Suppressor macrophage (primary cell): ENCODE measurements around the gene SOX1.

Experiments used
- DNase-seq, 4 experiments: peaks; one replicate each; pipeline ENCODE4 v3.0.0-alpha.2; 2020 to 2022
- total RNA-seq, 17 experiments: gene quantifications; one replicate each; lab custom pipeline; 2026; ENCODE audit warnings: mixed read lengths in 6 of 17, inconsistent platforms in 3 of 17; lab: John Stamatoyannopoulos, UW

The SOX1 gene
- 0 to 1.4 (median 0) reads per million in 17 experiments for total RNA-seq

DNA sequence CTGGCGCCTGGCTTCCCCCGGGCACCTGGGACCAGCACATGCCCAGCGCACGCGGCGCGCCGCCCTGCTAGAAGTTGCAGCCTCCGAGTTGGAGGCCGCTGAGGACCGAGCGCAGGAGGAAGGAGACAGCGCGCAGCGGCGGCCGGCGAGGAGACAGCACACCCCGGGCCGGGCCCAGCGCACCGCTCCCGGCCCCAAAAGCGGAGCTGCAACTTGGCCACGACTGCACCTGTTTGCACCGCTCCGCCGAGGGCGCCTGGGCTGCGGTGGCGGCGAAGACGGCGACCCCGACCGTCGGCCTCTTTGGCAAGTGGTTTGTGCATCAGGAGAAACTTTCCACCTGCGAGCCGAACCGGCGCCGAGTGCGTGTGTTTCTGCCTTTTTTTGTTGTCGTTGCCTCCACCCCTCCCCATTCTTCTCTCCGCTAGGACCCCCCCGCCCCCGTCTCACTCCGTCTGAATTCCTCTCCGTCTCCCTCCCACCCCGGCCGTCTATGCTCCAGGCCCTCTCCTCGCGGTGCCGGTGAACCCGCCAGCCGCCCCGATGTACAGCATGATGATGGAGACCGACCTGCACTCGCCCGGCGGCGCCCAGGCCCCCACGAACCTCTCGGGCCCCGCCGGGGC is at the start of gene SOX1:
TSS of gene SOX1 (plus strand) at position 34 of the 626 bp plus-strand sequence. CDS start at position 544, 510 bp downstream.
- no peak for DNase-seq

DNA sequence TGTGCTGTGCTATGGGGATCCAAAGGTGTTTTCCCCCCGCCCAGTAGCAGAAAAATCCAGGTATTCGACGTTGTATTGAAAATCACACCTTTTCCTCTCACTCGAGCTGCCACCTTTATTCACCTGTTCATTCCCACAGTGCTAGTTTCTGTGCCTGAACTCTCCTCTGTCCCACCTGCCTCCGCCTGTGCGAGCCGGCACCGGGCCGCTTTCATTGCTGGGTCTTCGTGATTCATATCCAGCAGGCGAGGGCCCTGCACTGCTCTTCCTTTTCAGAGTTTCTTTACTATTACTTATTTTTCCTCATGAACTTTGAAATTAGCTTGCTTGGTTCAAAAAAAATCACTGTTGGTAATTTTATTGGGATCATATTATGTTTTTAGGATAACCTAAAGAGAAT is 42.4 kb upstream of the SOX1 start:
- DNase-seq, result no peak

DNA sequence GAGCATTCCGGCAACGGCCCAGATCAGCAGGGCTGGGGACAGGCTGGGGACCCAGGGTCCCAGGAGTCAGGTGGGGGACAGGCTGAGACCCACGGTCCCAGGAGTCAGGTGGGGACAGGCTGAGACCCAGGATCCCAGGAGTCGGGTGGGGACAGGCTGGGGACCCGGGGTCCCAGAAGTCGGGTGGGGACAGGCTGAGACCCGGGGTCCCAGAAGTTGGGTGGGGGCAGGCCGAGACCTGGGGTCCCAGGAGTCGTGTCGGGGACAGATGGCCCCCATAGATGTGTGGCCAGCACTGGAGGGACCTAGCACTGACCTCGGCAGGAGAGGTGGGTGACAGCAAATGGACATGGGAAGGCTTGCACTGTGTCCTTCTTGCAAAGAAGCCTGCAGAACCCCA is 39.7 kb upstream of the SOX1 start:
- no peak for DNase-seq

DNA sequence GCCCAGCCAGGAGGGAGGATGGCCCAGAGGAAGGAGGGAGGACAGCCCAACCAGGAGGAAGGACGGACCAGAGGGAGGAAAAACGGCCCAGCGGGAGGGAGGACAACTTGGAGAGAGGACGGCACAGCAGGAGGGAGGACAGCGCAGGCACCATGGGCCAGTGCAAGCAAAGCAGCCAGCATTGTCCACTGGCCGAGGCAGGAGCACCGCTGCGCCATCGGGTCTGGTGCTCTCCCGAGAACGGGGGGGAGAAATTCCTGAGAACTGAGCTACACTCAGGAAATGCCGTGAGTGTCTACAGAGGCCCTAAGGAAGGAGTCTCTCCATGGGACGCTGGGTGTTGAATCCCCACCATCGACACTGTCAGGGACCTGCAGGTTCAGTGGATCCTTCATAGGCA is 38.5 kb upstream of the SOX1 start:
- DNase-seq, result no peak

DNA sequence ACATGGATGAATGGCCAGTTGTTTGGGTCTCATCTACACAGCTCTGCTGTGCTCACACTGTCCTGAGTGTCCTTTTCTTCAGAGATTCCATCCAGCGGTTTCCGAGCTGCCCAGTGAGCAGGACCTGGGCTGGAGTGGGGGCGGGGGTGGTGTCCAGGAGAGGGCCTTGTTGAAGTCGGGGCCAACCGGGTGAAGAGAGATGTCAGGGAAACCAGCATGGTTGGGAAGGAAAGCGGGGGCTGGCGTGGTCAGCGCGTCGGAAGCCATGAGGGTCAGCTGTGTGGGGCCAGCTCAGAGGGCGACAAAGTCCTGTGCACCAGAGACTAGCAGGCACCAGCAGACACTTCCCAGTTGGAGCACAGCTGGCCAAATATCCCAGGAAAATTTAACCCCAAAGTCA is 37.8 kb upstream of the SOX1 start:
- no peak for DNase-seq

DNA sequence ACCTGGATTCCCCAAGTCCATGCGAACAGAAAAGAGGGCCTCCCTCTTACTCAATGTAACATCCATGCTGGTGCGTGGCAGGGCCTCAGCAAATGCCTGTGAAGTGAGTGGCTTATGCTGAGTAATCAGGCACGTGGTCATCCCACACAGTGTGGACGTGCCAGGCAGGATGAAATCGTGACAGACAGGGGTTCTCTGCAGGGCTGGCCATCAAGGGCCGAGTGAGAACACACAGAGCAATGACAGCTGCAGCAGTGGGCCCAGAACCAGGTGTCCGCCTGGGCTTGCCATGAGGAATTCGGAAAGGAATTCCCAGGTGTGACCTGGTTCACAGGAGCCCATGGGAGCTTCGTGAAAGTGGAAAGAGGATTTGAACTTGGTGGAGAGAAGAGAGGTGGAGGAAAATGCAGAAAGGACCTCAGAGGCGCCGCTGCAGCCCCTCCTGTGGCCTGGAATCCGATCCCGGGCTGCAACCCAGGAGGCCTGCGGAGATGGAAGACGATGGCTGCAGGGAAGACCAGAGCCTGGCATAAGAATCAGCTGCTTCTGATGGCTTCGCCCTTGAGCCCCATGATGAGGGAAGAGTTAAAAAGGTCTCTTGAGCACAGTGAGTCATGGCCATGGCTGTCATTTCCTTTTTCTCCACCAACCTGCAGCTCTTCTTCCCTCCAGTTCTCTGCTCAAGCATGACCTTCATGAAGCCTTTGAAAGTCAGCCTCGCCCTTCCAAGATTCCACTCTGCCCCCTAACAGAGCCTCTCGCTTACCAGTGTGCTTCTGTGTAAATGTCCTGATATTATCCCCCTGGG is 34.6 kb upstream of the SOX1 start:
- no peak for DNase-seq

DNA sequence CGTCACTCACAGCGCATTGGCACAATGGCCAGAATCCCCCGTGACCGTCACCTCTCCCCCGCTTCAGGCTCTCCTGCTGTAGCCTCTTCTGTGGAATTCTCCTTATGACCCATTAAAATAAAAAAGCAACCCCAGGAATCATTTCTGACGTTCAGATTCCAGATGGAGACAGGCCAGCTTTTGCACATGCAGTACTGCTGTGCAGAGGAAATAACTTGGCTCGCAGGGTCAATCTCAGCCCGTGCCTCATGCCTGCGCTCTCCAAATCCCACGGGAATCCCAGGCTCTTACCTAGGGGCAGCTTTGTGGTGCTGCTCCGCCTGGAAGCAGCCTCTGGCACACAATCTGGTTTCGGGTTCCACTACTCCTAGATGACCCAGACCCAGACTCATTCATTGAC is 32.7 kb upstream of the SOX1 start:
- no peak for DNase-seq

DNA sequence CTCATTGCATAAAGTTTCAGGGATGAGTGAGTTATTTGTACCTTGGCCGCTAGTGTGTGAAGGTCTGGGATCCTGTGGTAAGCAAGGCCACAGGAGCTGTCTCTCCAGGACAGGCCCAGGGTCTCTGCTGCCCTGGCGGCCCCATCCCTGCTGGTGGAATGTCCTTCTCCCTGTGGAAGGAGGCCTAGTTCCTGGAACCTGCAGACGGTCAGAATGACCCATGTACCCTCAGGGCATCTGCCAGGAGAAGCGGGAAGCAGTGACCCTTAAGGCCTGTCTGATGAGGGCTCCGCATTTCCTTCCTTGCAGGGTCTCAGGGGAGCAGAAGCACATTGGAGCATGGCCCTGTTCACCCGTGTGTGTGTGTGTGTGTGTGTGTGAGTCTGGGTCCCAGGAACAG is 32.1 kb upstream of the SOX1 start:
- DNase-seq, result no peak

DNA sequence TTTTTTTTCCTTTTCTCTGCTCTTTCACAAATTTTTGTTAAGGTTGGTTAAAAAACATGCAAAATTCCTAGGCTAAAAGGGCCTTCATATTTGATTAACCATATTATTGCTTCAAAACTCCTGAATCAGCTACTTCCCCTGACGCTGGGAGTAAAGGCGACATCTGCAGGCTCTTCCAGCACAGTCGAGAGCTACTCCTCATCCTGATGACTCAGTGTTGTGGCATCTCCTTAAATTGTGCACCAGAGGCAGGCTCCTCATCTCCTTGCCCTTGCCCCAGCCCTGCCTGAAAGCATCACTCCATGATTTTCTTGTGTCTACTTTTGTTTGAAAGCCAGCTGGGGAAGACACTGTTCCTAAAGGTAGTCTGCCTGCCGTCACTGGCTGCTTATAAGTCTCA is 24.5 kb upstream of the SOX1 start:
- no peak for DNase-seq

DNA sequence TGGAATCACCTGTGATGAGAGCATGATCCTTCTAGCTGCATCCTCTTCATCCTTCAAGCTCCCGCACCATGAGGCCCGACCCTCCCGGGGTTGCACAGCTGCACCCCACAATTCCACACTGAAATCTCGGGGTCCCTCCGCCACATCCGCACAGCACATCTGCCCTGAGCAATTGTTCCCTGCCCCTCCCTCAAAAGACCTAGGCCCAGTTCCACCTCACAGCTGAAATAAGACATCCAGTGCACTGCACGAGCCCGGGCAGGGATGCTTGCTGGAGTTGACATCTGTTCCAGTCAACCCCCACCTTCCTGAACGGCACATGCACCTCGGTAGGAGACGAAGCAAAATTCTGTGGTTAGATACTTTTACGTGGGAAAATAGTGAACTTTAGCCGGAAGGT is 14.7 kb upstream of the SOX1 start:
- no peak for DNase-seq

DNA sequence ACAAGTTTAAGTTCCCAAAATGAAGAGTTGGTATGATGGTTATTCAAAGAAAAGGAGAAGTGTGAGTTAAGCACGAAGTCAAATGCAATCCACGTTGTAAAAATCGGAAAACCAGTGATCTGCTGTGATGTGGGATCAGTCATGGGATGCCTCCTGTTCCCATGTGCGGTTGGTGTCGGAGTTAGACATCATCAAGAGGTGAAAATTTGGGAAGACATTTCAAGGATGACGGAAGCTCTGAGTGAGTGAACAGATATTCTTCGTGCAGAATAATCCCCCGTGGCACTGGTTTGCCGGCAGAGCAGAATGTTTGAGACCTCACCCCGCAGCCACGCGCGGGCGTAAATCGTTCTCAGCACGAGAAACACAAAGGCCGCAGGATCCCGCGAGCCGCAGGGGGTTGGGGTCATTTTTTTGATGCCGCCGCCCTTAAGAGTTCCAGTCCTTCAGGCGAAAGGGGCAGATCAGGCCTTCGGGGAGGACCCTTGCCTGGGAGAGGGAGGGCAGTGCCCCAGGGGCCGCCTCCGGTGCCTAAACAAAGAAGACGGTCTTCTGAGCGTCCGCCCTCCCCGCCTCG is 13.7 kb upstream of the SOX1 start:
- DNase-seq, result no peak

DNA sequence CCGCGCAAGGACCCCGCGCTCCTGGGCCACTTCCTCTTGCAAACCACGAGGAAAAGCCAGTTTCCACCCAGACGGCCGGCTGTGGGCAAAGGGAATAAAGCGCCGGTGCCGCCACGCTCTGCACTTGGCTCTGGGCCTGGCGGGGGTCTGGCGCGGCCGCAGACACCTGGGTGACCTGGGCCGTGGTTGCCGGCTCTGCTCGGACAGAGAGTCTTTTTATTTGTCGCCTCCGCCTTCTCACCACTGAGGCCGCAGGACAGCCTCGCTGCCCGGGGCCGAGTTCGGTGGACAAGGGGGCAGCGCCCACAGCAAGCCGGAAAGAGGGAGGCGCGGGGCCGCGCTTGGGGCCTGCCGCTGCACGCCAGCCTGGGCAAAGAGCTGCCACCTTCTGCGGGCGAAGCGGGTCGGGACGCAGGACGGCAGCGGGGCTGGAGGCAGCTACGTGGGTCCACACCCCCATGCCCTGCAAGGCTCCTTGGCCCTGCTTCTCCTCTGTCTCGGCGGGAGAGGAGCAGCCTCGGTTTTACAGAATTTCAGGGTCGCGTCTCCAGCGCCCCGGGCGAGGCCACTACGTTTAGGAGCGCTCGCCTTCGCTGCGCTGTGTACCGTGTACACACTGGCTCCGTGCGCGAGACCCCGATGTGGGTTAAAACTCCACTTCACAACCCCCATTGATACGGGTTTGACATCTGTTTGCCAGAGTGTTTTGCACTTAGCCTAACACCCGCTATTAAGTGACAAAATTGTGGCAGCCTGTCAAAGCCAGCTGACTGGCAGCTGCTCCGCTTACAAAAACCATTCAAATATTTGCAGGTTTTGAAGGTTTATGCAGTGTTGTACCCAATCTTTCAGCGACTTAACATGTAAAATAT is 13.0 kb upstream of the SOX1 start:
- DNase-seq, result no peak

DNA sequence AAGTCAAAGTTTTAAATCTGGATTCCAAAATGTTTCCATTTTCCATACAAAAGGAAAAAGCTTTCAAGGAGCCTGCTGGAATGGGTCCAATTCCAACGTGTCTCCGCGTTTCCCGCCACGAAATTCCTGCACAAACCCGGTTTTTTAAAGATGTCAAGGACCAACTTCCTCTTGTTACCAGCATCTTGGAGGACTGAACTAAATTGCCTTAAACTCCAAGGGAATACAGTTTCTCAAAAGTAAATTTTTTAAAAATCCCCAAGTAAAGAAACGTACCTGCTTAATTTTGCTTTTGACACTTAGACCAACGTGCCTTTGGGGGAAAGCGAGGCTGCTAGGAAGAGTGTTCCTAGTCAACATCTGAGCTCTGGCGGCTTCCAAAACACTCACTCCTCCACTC is 12.3 kb upstream of the SOX1 start:
- no peak for DNase-seq

DNA sequence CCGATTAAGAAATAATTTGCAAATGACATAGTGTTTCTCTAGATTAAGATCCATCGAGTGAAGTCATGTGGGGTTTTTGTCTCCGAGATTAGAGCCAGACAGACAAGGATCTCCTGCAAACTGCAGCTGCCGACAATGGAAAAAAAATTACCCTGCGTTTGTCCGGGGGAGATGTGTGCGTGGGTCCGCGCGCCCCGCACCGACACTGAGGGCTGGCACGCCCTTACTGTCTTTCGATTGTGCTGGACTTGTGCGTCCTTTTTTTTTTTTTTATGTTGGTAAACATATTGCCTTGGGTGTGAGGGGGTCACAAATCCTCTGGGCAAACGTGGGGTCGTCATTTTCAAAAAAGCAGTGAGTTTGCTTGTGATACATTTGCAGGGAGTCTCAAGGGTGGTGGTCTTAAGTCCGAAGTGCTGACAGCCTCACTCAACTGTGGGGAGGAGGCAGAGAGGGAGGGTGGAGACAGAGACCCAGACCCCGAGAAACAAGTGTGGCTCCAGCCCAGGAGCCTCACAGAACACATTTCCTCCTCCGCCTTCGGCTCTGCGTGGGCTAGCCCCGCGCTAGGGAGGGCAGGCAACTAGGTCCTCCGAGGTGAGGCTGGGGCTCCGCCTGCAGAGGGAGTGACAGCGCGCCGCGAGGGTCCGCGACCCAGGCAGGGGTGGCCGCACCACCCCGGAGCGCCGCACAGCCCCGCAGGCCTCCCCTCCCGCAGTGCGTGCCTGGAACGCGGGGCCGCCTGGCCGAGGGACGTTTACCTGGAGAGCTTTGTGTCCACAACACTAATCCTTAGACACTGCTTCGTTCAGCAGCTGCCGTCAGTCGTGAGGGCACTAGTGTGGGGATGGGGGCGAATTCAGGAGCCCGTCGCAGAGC is 11.7 kb upstream of the SOX1 start:
- no peak for DNase-seq

DNA sequence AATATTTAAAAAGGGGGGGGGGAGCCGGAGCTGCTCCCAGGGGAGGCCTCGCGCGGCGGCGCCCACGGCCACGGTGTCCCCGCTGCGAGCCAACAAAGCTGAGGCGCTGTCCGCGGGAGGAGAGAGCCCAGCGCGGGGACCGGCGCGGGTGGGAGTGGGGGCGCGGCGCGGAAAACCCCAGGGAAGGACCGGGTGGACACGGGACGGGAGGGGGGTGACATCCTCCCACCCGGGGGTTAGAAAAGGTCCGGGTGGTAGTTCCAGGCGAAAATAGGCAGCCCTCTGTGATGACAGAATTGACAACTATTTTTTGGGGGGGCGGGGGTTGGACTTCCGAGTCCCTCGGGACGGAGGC is 11.1 kb upstream of the SOX1 start:
- no peak for DNase-seq

DNA sequence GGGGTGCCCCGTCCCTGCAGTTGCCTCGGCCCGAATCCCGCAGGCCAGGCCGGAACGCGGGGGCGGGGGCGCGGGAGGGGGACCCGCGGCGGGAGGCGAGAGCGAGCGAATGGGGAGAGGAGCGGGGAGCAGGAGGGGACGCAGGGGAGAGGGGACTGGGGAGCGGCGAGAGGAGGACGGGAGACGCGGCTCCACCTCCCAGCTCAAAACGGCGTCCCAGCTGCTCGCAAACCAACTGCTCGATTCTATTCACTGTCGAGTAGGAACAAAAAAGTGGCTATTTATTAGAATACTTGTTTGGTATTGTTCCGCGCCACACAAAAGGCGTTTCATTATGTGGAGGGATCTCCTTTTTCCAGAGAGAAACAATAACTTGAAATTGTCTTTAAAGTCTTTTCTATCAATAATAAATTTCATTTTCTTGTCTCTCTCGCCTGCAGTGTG is 10.6 kb upstream of the SOX1 start:
- no peak for DNase-seq

DNA sequence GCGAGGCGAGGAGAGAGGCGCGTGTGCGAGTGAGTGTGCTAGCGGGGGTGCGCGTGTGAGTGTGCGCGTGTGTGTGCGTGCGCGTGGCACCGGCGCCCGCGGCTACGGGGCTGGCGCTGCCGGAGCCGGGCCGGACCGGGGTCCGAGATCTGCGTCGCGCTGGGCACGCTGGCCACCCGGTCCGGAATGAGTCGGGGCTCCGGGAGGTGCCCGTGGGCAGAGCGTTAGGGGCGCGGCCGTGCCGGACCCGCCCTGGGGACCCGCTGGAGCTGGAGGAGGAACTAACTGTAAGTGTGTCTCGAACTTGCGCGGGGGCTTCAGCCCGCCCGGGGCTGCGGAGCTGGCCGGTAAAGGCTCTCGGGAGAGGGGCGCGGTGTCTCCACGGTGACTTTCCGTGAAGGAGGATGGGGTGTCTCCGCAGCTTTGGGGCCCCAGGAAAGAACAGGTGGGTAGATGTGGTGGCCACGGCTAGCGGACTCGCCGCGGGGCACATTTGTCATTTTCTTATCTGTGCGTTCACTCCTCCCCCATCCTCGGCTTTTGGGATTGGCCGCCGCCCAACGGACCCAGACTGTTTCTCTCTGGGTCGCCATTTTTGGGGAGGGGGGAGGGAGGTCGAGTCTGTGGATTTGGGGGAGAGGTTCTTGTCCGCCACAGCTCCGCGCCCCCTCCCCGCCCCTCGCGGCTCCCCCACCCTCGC is 10.1 kb upstream of the SOX1 start:
- no peak for DNase-seq

DNA sequence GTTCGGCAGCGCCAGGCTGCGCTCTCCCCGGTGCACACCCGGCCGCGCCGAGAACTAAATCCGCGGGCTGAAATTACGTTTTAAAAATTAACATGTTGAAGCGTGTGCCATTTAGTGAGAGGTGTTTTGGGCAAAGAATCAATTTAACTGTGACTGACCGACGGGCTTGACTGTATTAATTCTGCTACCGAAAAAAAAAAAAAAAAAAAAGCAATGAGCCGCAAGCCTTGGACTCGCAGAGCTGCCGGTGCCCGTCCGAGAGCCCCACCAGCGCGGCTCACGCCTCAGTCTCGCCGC is 9.6 kb upstream of the SOX1 start:
- no peak for DNase-seq

DNA sequence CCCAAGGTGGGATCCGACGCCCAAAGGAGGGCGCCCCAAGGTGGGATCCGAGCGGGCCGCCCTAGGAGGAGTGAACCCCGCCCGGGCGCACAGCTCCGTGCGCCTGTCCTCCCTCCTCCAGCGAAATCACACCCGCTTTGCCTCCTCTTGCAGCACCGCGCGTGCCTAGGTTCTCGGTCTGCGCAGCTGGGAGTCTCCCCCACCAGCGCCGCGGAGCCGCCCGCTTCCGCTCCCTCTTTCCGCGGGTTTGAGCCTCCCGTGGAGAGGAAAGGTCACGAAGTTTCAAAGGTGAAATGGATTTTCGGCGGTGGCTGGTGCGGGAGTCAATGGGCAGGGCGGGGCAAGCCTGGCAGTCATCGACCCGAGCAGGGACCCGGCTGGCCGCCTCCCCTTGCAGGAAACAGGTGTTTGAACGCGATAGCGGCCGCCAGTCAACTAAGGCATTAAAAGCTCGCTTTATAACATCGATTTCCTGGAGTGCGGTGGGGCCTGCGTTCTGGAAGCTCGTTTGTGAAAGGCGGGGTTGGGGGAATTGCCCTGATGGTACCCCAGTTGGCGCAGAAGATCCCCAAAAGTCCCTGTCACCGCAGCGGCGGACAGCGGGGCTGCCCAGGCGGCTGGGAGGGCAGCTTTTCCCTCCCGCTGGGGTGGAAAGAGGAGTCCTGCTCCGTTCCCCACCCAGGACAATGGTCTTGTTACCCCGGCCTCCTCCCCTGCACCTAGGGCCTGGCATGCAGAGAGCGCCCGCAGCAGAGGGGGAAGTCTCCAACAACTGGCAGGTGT is 9.0 kb upstream of the SOX1 start:
- no peak for DNase-seq

DNA sequence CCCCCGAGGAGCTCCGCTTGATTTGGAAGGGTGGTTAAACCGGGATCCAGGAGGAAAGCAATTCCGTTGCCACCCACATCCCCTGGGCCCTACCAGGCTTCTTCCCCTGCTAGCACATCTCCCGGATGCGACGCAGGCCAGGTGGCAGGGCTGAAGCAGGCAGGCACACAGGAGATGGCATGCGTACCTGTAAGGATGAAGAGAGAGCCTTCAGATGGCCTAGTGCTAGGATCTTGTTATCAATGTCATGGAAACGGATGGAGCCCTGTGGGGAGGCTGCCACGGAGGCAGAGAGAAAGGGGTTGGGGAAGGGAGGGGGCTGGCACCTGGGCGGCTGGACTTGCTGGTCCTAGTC is 8.5 kb upstream of the SOX1 start:
- no peak for DNase-seq

DNA sequence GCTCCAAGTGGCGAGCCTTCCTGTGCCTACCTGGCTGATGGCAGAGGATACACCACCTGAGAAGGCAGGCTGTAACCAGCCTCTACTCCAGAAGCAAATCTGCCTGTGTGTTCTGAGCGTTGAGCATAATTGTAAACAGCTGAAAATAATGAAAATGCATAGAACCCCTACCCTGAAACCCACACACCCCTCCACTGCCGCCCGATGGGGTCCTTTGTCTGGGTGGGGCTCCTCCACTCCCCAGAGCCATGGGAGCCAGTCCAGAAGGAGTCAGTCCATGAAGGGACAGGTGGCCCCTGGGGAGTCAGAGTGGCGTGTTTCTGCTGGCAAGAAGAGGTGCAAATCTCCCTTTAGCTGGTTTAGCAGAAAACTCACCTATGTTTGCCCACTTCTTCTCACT is 8.0 kb upstream of the SOX1 start:
- no peak for DNase-seq
